Skeletal muscle cell (primary cell): ENCODE results near the gene EPAS1.

ENCODE experiments used
- DNase-seq: peaks from one replicate; pipeline ENCODE4 v3.0.0-alpha.2; 2010; ENCODE audit warnings: low read depth
- H3K4me3 ChIP-seq: 2 replicates; pipeline ENCODE4 v1.5.1; 2011; ENCODE audit warnings: low read depth, mild to moderate bottlenecking, control low read depth, low read length, moderate library complexity

EPAS1 gene

GRCh38 chr2:46351750-46352138 lies 54.5 kb downstream of the EPAS1 start:
- H3K4me3 ChIP-seq, result no peak overlapping the region
- DNase-seq, result no peak

- no peak for DNase-seq
- H3K4me3 ChIP-seq, result no peak overlapping the region
These were observed 55.4 kb downstream of the EPAS1 start for GRCh38 chr2:46352621-46353020.

DNA sequence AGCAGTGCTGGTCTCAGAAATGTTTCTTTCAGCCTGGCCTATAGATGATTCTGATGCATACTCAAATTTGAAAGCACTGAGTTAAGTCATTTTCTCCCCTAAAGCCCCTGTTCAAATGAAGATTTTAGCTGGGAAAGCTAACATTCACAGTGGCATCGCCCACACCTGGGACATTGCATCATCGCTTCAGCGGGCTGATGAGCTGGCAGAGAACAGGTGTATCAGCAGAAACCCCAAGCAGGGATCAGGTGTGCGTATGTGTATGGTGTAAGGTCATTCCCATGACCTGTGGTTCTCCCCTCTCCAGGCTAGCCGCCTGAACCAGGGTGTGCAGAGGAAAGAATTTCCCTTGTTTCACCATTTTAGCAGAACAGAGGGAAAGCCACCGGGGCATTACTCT lies 56.3 kb downstream of the EPAS1 start:
- DNase-seq, result no peak
- H3K4me3 ChIP-seq, result no peak overlapping the region

DNA sequence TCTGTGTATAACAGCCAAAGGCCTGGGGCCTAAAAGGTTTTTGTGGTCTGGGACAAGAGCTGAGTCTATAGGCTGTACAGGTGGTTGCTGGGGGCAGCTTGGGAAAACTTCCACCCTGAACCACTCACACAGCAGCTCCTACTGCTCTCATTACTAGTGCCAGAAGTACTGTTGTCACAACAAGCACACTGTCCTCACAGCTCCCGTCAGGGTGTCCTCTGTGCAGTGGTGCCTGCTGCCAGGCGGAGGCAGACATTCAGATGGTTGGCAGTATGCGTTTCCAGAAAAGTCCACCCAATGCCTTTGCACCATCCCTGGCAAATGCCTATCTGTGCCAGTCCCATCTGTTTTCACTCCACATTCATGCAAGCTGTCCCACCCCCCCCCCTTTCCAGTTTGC lies 58.5 kb downstream of the EPAS1 start:
- H3K4me3 ChIP-seq, result no peak overlapping the region
- no peak for DNase-seq

GRCh38 chr2:46356991-46357390 lies 59.8 kb downstream of the EPAS1 start:
- no peak overlapping the region for H3K4me3 ChIP-seq
- DNase-seq, result no peak

DNA sequence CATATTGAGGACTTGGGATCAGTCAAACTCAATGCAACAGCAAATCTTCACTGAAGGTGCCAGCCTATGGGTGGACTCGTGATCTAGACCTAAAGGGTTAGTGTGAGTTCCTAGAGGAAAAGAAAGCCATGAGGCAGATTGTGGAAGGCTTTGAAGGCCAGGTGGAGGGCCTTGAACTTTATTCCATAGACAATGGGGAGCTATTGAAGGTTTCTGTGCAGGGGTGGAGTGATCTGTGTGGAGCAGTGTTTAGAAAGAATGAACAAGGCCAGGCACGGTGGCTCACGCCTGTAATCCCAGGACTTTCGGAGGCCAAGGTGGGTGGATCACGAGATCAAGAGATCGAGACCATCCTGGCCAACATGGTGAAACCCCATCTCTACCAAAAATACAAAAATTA lies 61.5 kb downstream of the EPAS1 start:
- DNase-seq, result no peak
- H3K4me3 ChIP-seq, result no peak overlapping the region

DNA sequence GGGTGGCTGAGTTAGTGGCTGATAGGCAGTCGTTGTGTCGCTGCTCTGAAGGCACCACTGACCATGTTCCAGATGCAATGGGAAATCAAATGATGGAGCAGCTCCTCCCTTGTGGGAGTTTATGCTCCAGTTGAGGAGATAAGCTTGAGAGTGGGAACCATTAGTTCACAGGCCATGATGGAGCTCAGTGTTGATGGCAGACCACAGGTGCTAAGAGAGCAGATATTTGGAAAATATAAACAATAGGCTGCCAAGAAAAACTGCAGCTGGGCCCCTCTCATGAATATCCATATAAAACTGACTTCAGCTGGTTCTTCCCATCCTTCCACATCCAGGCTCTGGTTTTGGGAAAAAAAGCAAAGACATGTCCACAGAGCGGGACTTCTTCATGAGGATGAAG lies 63.1 kb downstream of the EPAS1 start:
- H3K4me3 ChIP-seq, result no peak overlapping the region
- DNase-seq, result no peak

- H3K4me3 ChIP-seq, result no peak overlapping the region
- DNase-seq, result no peak
These were observed 64.9 kb downstream of the EPAS1 start for GRCh38 chr2:46361920-46362666.

GRCh38 chr2:46362667-46363012 lies 65.4 kb downstream of the EPAS1 start:
- H3K4me3 ChIP-seq, result no peak overlapping the region
- no peak for DNase-seq

- DNase-seq, result peak; percentile 36
- no peak overlapping the region for H3K4me3 ChIP-seq
These were observed 66.4 kb downstream of the EPAS1 start for GRCh38 chr2:46363535-46364170.

GRCh38 chr2:46364797-46365457 lies 67.7 kb downstream of the EPAS1 start:
- no peak overlapping the region for H3K4me3 ChIP-seq
- no peak for DNase-seq

GRCh38 chr2:46365913-46366667 lies 68.9 kb downstream of the EPAS1 start:
- H3K4me3 ChIP-seq, result no peak overlapping the region
- no peak for DNase-seq

DNA sequence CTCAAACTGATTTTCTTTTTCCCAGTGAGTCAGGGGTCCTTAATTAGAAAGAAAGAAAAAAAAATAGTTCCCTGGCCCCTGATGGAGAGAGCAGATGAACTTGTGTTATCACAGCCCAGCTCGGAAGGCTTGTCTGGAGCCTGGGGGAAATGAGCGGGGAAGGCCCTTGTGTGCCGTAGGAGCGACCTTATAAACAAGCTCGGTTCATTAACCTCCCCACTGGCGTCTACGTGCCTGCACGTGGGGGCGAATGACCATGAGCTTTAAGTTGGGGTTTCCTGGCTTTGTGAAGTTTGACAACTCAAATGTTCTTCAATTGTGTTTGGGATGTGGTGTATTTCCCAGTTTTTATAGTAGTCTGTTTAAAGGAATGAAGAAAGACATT lies 69.5 kb downstream of the EPAS1 start:
- DNase-seq, result no peak
- H3K4me3 ChIP-seq, result no peak overlapping the region

DNA sequence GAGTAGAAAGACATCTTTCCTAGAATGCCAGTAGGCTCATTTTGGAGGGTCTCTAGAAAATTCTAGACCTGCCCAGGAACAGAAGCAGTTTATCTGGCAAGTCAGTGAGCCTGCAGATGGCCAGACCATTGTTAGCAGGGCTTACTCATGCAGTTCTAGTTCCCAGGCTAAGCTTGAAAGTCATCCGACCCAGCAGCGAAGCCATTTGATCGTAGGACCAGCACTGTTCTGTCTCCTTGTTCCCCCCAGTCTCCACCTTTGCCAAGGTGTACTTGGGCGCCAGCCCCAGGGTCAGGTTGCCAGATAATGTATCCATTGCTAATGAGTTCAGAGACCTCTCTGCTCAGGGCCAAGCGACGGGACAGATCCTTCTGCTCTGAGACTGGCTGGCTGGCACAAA lies 70.1 kb downstream of the EPAS1 start:
- no peak for DNase-seq
- H3K4me3 ChIP-seq, result no peak overlapping the region

DNA sequence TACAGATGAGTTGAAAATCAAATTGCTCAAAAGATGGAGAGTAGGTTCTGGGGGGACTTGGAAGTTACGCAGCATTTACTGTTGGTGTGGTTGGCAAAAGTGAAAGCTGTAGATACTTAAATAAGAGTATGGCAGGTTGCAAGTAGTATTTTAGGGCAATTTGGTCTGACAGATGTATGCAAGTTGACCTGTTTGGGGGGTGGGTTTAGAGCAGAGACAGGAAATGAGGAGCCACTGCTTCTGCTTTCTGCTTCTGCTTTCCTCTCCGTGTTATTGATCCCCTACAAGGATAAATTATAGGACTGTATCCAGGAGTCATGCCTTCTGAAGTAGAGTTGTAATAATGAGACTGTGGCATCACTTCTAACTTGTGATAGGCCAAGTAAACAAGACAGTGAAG lies 71.2 kb downstream of the EPAS1 start:
- no peak for DNase-seq
- no peak overlapping the region for H3K4me3 ChIP-seq

GRCh38 chr2:46369783-46370182 lies 72.6 kb downstream of the EPAS1 start:
- H3K4me3 ChIP-seq, result no peak overlapping the region
- DNase-seq, result no peak

DNA sequence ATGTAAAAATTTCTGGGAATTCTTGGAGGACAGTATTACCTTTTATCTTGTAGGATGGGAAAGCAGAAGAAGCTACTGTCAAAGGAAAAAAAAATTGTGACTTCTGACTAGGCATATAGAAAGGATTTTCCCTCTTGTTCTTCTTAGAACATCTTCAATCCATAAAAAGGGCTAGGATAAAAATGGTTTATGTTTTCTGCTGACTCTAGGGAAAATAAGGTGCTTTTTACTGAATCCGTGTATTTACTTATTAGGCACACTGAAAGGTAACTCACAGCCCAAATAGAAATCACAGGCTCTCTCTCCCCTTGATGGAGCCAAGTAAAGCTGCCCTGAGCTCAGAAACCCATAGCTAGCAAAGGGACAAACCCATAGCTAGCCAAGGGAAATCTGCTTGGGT lies 74.6 kb downstream of the EPAS1 start:
- H3K4me3 ChIP-seq, result no peak overlapping the region
- no peak for DNase-seq

DNA sequence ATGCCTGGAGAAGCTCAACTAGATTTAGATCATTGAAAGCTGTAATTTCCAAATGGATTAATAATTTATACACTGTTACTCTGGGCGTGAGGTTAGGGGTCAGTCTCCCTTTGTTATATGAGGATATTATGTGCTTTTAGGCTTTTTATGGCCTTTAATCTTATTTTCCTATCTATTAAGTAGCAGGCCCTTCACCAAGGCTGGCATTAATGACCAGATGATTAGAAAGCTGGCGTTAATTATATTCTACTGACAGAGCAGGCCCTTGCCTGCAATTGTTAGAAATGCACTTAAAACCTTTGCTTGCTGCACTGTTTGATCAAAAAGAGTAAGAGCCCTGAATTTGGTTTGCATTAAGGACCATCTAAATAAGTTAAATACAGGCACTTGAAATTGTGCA lies 75.3 kb downstream of the EPAS1 start:
- DNase-seq, result no peak

DNA sequence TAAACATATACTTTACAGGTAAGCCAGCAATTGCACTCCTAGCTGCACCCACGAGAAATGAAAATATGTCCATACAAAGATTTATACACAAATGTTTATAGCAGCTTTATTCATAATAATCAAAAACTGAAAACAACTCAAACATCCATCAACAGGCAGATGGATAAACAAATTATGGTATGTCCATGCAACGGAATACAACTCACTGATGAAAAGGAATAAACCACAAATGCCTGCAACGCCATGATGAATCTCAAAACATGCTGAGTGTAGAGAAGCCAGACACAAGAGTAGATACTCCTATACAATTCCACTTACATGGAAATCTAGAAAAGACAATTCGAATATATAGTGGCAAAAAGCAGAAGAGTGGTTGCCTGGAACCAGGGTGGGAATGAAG lies 76.0 kb downstream of the EPAS1 start:
- no peak overlapping the region for H3K4me3 ChIP-seq
- DNase-seq, result no peak

More for the DNA sequence above, 75.3 kb downstream of the EPAS1 start:
- no peak overlapping the region for H3K4me3 ChIP-seq

DNA sequence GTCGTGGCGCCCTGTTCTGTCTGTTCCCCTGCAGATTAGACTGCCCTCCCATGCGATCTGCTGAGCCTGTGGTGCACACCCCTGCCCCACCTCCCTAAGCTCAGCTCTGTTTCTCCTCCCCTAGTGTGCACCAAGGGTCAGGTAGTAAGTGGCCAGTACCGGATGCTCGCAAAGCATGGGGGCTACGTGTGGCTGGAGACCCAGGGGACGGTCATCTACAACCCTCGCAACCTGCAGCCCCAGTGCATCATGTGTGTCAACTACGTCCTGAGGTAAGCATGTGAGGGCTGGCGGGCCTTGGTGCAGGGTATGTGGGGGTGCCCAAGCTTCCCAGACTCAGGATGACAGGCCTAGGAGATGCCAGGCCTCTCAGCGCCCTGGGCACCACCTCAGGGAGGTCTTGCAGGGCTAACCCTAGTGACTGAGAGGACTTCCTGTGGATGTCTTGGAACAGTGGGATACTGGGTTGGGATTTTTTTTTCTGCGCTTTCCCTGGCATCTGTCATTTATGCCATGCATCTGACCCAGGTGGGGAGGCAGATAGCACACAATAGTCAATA lies 78.4 kb downstream of the EPAS1 start:
- H3K4me3 ChIP-seq, result no peak overlapping the region

More for the DNA sequence above, 78.4 kb downstream of the EPAS1 start:
- no peak for DNase-seq
